ENCODE results near the gene DLG2. TPM values are rescaled to one million over a fixed set of nuclear protein-coding genes. Genes with fewer than 3 reads are reported as not detected.
A peak's percentile ranks its signal among the peaks of the same experiment; 100 is the strongest.

The DLG2 gene
- total and polyA plus RNA-seq, 2 of the 4 experiments (the other 2 are of a cell fraction), result 0.31 to 0.36 TPM

DNA sequence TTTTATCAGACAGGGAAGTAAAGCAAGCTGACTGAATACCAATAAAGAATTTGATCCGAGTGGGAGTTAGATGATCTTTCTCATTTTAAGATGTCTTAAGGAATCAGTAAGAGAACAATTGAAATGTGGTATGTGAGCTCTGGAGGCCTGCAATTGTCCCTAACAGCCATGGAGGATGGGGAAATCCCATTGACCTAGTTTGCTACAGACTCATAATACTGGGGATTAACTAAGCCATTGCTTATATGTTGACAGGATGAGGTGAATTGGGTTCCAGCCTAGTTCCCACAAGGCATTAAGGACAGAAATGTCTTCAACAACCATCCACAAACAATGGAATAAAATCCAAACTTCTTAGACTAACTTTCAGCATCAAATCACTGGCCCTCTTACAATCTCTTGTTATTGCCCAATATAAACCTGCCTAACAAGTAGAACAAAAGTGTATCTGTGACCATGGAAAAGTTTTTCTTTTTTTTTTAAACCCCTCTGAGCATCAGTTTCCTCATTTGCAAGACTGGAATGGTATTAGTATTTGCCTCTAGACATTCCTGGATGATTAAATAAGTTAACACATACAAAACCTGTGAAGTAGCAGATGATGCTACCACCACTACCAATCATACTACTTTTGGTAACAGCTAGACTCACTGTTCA lies 773.2 kb downstream of the DLG2 start:
- BruUV-seq (replicated peaks), result no TSS peak
- no peak overlapping the region for H3K4me3 ChIP-seq (ENCODE audit: insufficient read depth, low read depth, low read length)

More for the DNA sequence above, 773.2 kb downstream of the DLG2 start:
- TF ChIP-seq CEBPB (IDR thresholded peaks at IDR 0.05; ENCODE audit: low read depth, low read length) (0 out of 2 replicates have a peak, but pooled peaks have one; percentile 5), BHLHE40 (IDR thresholded peaks at IDR 0.05; ENCODE audit: low read depth, low read length) (no peak), MAFK (IDR thresholded peaks at IDR 0.05; ENCODE audit: low read depth, low read length) (no peak)
- Histone ChIP-seq H3K9me1 (ENCODE audit: insufficient read depth, low read length) (no peaks in the 10 kb centered on the region), H2BK5ac (ENCODE audit: low read depth, low read length, poor library complexity, severe bottlenecking) (no peak overlapping the region), H3K27ac (ENCODE audit: insufficient read depth, low read length) (no peak overlapping the region), H3K4ac (ENCODE audit: low read depth, low read length) (no peak overlapping the region), H3K9ac (ENCODE audit: low read depth, low read length) (no peak overlapping the region), H4K20me1 (ENCODE audit: insufficient read depth, low read length) (no peaks in the 10 kb centered on the region), H3K23ac (ENCODE audit: low read depth, low read length) (no peak overlapping the region), H4K91ac (ENCODE audit: insufficient read depth, low read depth, low read length) (no peak overlapping the region), H2BK15ac (ENCODE audit: low read depth, low read length) (no peak overlapping the region), H3K27me3 (ENCODE audit: control insufficient read depth, insufficient read depth, low read length) (no peaks in the 10 kb centered on the region), H4K5ac (ENCODE audit: low read depth, low read length) (no peak overlapping the region), H3K4me1 (ENCODE audit: control insufficient read depth, insufficient read depth, low read length) (peaks cover 4% of the 10 kb centered on the region; the same call in 1 of the 2 replicates), H4K8ac (ENCODE audit: low read depth in 2 of 2, low read length in 2 of 2) (no peak overlapping the region), H3K56ac (ENCODE audit: extremely low read depth, insufficient read depth, low read length) (no peak overlapping the region), H2AK9ac (replicated peaks; ENCODE audit: low read depth, low read length, poor library complexity) (no peak overlapping the region), H2AK5ac (ENCODE audit: low read depth, low read length) (no peak overlapping the region), H3K4me2 (ENCODE audit: low read depth, low read length) (no peak overlapping the region), H3K79me1 (ENCODE audit: low read depth in 1 of 2, low read length in 2 of 2) (no peaks in the 10 kb centered on the region), H2AFZ (replicated peaks; ENCODE audit: low read length, poor library complexity) (no peak overlapping the region), H3K18ac (ENCODE audit: low read depth, low read length) (no peak overlapping the region), H3K14ac (replicated peaks; ENCODE audit: low read depth, low read length) (no peak overlapping the region), H2BK120ac (ENCODE audit: low read depth, low read length) (no peak overlapping the region), H3K9me3 (ENCODE audit: control insufficient read depth, insufficient read depth, low read length) (no peaks in the 10 kb centered on the region), H3K36me3 (ENCODE audit: control insufficient read depth, insufficient read depth, low read length) (no peaks in the 10 kb centered on the region), H2BK20ac (ENCODE audit: low read depth, low read length) (no peak overlapping the region)
- intact Hi-C loops (cut with micrococcal nuclease), result no loop called here
- DNase-seq (no peak), ATAC-seq (ENCODE audit: low read depth) (no peak)
- ChIA-PET CTCF (no interaction called here), POLR2A (ENCODE audit: unreplicated experiment) (no interaction called here)
- in situ Hi-C loops (cut with MboI; ENCODE audit: low sequenced_read_pairs), result no loop called here
- dilution Hi-C loops (cut with HindIII; ENCODE audit: low sequenced_read_pairs, unreplicated experiment), result no loop called here
- no CpG with 5 or more reads among the region's 1 CpG for WGBS, 2 experiments (ENCODE audit: extremely low coverage in 2 of 2, insufficient read length in 1 of 2)

Measured in IMR-90 (cell line).